K562 (cell line): Measurements from ENCODE around the gene CDC42BPB.
A peak's percentile ranks its signal among the peaks of the same experiment; 100 is the strongest.

Experiments
- CEBPB ChIP-seq: fragments of 450-650 bp; IDR thresholded peaks from 2 replicates; pipeline ENCODE4 v1.6.1; 2016; ENCODE audit warnings: missing genetic modification characterization, missing compliant biosample characterization
- CHD4 ChIP-seq: fragments of 200-600 bp; sonication (generic); IDR thresholded peaks from 3 replicates; pipeline ENCODE4 v1.6.1; 2012; ENCODE audit warnings: low read depth, mild to moderate bottlenecking, mixed read lengths, low read length, inconsistent platforms; ENCODE audit not compliant: insufficient read depth, insufficient replicate concordance, poor library complexity, severe bottlenecking
- CTCF ChIP-seq, 3 experiments: IDR thresholded peaks in 2 of 3; conservative IDR thresholded peaks in 1 of 3; 2 replicates each; pipeline ENCODE4 v1.5.1; 2011 to 2012; ENCODE audit warnings: low read length in 3 of 3, mild to moderate bottlenecking in 3 of 3, control low read depth in 2 of 3, improper control_type of control experiment in 1 of 3, inconsistent platforms in 1 of 3, low read depth in 1 of 3, mixed read lengths in 1 of 3, moderate library complexity in 1 of 3; ENCODE audit not compliant: insufficient read depth in 2 of 3
- E2F8 ChIP-seq: fragments of 450-650 bp; IDR thresholded peaks from 2 replicates; pipeline ENCODE4 v1.7.1; 2018; ENCODE audit warnings: mild to moderate bottlenecking, low read depth; ENCODE audit not compliant: partially characterized antibody
- ESRRA ChIP-seq: fragments of 450-650 bp; IDR thresholded peaks from 2 replicates; pipeline ENCODE4 v1.6.1; 2014; ENCODE audit warnings: low read depth, mild to moderate bottlenecking, moderate library complexity, borderline replicate concordance
- GTF2A2 ChIP-seq: IDR thresholded peaks from 2 replicates; pipeline ENCODE4 v1.6.1; 2016; ENCODE audit warnings: mild to moderate bottlenecking, missing genetic modification characterization, missing compliant biosample characterization
- HNRNPL ChIP-seq: fragments of 200-400 bp; formaldehyde crosslinking; IDR thresholded peaks from 2 replicates; pipeline ENCODE4 v1.6.1; 2017; ENCODE audit warnings: low read depth, mild to moderate bottlenecking, low read length
- RAD21 ChIP-seq, 2 experiments: fragments of 250-450 bp in 1 of 2; fragments of 450-650 bp in 1 of 2; sonication (Bioruptor Pico) in 1 of 2; formaldehyde crosslinking in 1 of 2; IDR thresholded peaks in 1 of 2; conservative IDR thresholded peaks in 1 of 2; 2 replicates each; pipeline versions ENCODE4 v1.4.0 to v1.8.0; 2020 to 2022; ENCODE audit warnings: mild to moderate bottlenecking in 2 of 2, moderate library complexity in 1 of 2
- RFX5 ChIP-seq: IDR thresholded peaks from 2 replicates; pipeline ENCODE4 v1.6.1; 2011; ENCODE audit warnings: low read depth, mild to moderate bottlenecking, improper control_type of control experiment, low read length
- SNRNP70 ChIP-seq: fragments of 200-400 bp; formaldehyde crosslinking; optimal IDR thresholded peaks from 2 replicates; pipeline ENCODE3; 2017; ENCODE audit warnings: low read depth, low read length
- USF1 ChIP-seq: sonication (generic); formaldehyde crosslinking; IDR thresholded peaks from 2 replicates; pipeline ENCODE4 v1.9.0; 2022; ENCODE audit warnings: mild to moderate bottlenecking, missing genetic modification reagents
- ZNF280B ChIP-seq: fragments of 250-450 bp; sonication (Bioruptor Pico); IDR thresholded peaks from 2 replicates; pipeline ENCODE4 v1.5.1; 2021; ENCODE audit warnings: mild to moderate bottlenecking
- ZNF507 ChIP-seq: conservative IDR thresholded peaks from 2 replicates; pipeline ENCODE4 v1.6.1; 2017; ENCODE audit warnings: missing genetic modification characterization, missing compliant biosample characterization

- peak; percentile 56 to 67 (median 58); a peak in 5 of 6 replicates for TF ChIP-seq CTCF (IDR thresholded peaks at IDR 0.05 in 2 of 3, conservative IDR thresholded peaks at IDR 0.05 in 1 of 3; ENCODE audit: insufficient read depth in 2 of 3, low read depth in 1 of 3, low read length in 3 of 3)
- no peak for TF ChIP-seq CEBPB
- no peak for TF ChIP-seq ESRRA
- no peak for TF ChIP-seq CHD4
- TF ChIP-seq E2F8, result no peak
- TF ChIP-seq ZNF507 (tag), result no peak
- no peak for TF ChIP-seq SNRNP70
- no peak for TF ChIP-seq ZNF280B (CRISPR knock-in tag)
- TF ChIP-seq USF1, result peak; percentile 51; the same call in 1 of the 2 replicates
- TF ChIP-seq RFX5, result no peak
- TF ChIP-seq RAD21 (CRISPR knock-in tag; conservative IDR thresholded peaks at IDR 0.05 in 1 of 2, IDR thresholded peaks at IDR 0.05 in 1 of 2), result peak in 1 of 2 experiments; percentile 35; a peak in 2 of 4 replicates
- no peak for TF ChIP-seq GTF2A2
- TF ChIP-seq HNRNPL, result peak; percentile 85
Measured at GRCh38 chr14:103091041-103091882, 33.9 kb upstream of the CDC42BPB start.
